WTC11 (cell line): ENCODE measurements around the gene NOL4L. TPM values are rescaled to one million over a fixed set of nuclear protein-coding genes. Genes with fewer than 3 reads are reported as not detected.

Source experiments
- ATAC-seq: fragments of 200-7000 bp; cut with Tn5 transposase; 2 replicates; pipeline ENCODE4 v1.10.0; 2021; ENCODE audit warnings: mild to moderate bottlenecking, moderate library complexity
- CTCF ChIA-PET: fragments of 300-600 bp; sonication (Branson Sonifier 250); formaldehyde crosslinking; loops from one replicate; lab custom pipeline; 2021; ENCODE audit warnings: antibody characterized with exemption; lab: Charles Lee
- POLR2A ChIA-PET: fragments of 350-600 bp; sonication (Branson Sonifier 250); formaldehyde crosslinking; loops from one replicate; lab custom pipeline; 2021; ENCODE audit warnings: antibody characterized with exemption; lab: Charles Lee
- DNase-seq: peaks from one replicate; pipeline ENCODE4 v3.0.0; 2021; ENCODE audit warnings: low spot score
- H3K27ac Mint-ChIP-seq: 2 replicates; pipeline ENCODE4 v1.8.0; 2021; ENCODE audit warnings: mixed read lengths
- H3K27me3 Mint-ChIP-seq: 2 replicates; pipeline ENCODE4 v1.8.0; 2021; ENCODE audit warnings: low read depth, mild to moderate bottlenecking, moderate library complexity, mixed read lengths
- H3K36me3 Mint-ChIP-seq: 2 replicates; pipeline ENCODE4 v1.8.0; 2021; ENCODE audit warnings: mixed read lengths
- H3K4me1 Mint-ChIP-seq: 2 replicates; pipeline ENCODE4 v1.8.0; 2022; ENCODE audit warnings: mixed read lengths
- H3K4me3 Mint-ChIP-seq: 2 replicates; pipeline ENCODE4 v1.8.0; 2021; ENCODE audit warnings: mild to moderate bottlenecking, moderate library complexity, mixed read lengths
- H3K9me3 Mint-ChIP-seq: 2 replicates; pipeline ENCODE4 v1.8.0; 2021; ENCODE audit warnings: mixed read lengths
- CBFB ChIP-seq: sonication (generic); formaldehyde crosslinking; IDR thresholded peaks from 2 replicates; pipeline ENCODE4 v1.8.1; 2022; ENCODE audit warnings: mild to moderate bottlenecking, low read depth, missing genetic modification reagents
- CREB1 ChIP-seq: sonication (generic); formaldehyde crosslinking; IDR thresholded peaks from 2 replicates; pipeline ENCODE4 v1.8.0; 2023; ENCODE audit warnings: mild to moderate bottlenecking, missing genetic modification reagents
- FOXK1 ChIP-seq: sonication (generic); formaldehyde crosslinking; IDR thresholded peaks from 2 replicates; pipeline ENCODE4 v1.8.0; 2022; ENCODE audit warnings: mild to moderate bottlenecking, moderate library complexity, missing genetic modification reagents
- JAZF1 ChIP-seq: fragments of 250-450 bp; sonication (Bioruptor Pico); IDR thresholded peaks from 2 replicates; pipeline ENCODE4 v1.9.0; 2021; ENCODE audit warnings: moderate library complexity, mild to moderate bottlenecking, inconsistent platforms
- PRRX2 ChIP-seq: fragments of 250-450 bp; sonication (Bioruptor Pico); IDR thresholded peaks from 2 replicates; pipeline ENCODE4 v1.8.0; 2021; ENCODE audit warnings: mild to moderate bottlenecking
- TCF7 ChIP-seq: sonication (generic); formaldehyde crosslinking; IDR thresholded peaks from 2 replicates; pipeline ENCODE4 v1.8.0; 2022; ENCODE audit warnings: mild to moderate bottlenecking, low read depth, missing genetic modification reagents, moderate library complexity
- TEAD4 ChIP-seq: sonication (generic); formaldehyde crosslinking; IDR thresholded peaks from 2 replicates; pipeline ENCODE4 v1.8.0; 2022; ENCODE audit warnings: mild to moderate bottlenecking, missing genetic modification reagents
- ZBTB21 ChIP-seq: sonication (generic); formaldehyde crosslinking; IDR thresholded peaks from 2 replicates; pipeline ENCODE4 v1.8.1; 2023; ENCODE audit warnings: mild to moderate bottlenecking, missing genetic modification reagents, borderline replicate concordance
- ZNF121 ChIP-seq: sonication (generic); formaldehyde crosslinking; IDR thresholded peaks from 2 replicates; pipeline ENCODE4 v1.8.0; 2023; ENCODE audit warnings: missing genetic modification reagents
- ZNF138 ChIP-seq: sonication (generic); formaldehyde crosslinking; conservative IDR thresholded peaks from 2 replicates; pipeline ENCODE4 v1.8.1; 2022; ENCODE audit warnings: mild to moderate bottlenecking, moderate library complexity, missing genetic modification reagents
- ZSCAN18 ChIP-seq: fragments of 250-450 bp; sonication (Bioruptor Pico); IDR thresholded peaks from 2 replicates; pipeline ENCODE4 v2.1.2; 2022; ENCODE audit warnings: mild to moderate bottlenecking, moderate library complexity
- total RNA-seq: library from RNA; stranded (reverse); gene quantifications from 3 replicates; pipeline ENCODE4 v1.2.3, GENCODE V29; 2021
- TF ChIP-seq, protein P1 (sequence below): fragments of 250-450 bp; sonication (Bioruptor Pico); IDR thresholded peaks from 2 replicates; pipeline ENCODE4 v1.9.0; 2021; ENCODE audit warnings: mild to moderate bottlenecking, borderline replicate concordance
- TF ChIP-seq, protein P2 (sequence below): fragments of 250-450 bp; sonication (Bioruptor Pico); IDR thresholded peaks from 2 replicates; pipeline ENCODE4 v1.8.0; 2021; ENCODE audit warnings: mild to moderate bottlenecking
- TF ChIP-seq, protein P3 (sequence below): sonication (generic); formaldehyde crosslinking; IDR thresholded peaks from 2 replicates; pipeline ENCODE4 v1.8.0; 2022; ENCODE audit warnings: mild to moderate bottlenecking, missing genetic modification reagents
- TF ChIP-seq, protein P4 (sequence below): sonication (generic); formaldehyde crosslinking; conservative IDR thresholded peaks from 2 replicates; pipeline ENCODE4 v1.8.1; 2022; ENCODE audit warnings: mild to moderate bottlenecking, missing genetic modification reagents
- TF ChIP-seq, protein P5 (sequence below): fragments of 200-600 bp; IDR thresholded peaks from 2 replicates; pipeline ENCODE4 v1.8.0; 2022; ENCODE audit warnings: antibody characterized with exemption
- TF ChIP-seq, protein P6 (sequence below): sonication (generic); formaldehyde crosslinking; IDR thresholded peaks from 2 replicates; pipeline ENCODE4 v1.8.1; 2023; ENCODE audit warnings: mild to moderate bottlenecking, missing genetic modification reagents, borderline replicate concordance

NOL4L gene
- total RNA-seq, 1 experiment from 2014 or later: 29.0 TPM

GRCh38 chr20:32577657-32578056, 7.5 kb downstream of the NOL4L start (continued):
- TF ChIP-seq, protein P1, sequence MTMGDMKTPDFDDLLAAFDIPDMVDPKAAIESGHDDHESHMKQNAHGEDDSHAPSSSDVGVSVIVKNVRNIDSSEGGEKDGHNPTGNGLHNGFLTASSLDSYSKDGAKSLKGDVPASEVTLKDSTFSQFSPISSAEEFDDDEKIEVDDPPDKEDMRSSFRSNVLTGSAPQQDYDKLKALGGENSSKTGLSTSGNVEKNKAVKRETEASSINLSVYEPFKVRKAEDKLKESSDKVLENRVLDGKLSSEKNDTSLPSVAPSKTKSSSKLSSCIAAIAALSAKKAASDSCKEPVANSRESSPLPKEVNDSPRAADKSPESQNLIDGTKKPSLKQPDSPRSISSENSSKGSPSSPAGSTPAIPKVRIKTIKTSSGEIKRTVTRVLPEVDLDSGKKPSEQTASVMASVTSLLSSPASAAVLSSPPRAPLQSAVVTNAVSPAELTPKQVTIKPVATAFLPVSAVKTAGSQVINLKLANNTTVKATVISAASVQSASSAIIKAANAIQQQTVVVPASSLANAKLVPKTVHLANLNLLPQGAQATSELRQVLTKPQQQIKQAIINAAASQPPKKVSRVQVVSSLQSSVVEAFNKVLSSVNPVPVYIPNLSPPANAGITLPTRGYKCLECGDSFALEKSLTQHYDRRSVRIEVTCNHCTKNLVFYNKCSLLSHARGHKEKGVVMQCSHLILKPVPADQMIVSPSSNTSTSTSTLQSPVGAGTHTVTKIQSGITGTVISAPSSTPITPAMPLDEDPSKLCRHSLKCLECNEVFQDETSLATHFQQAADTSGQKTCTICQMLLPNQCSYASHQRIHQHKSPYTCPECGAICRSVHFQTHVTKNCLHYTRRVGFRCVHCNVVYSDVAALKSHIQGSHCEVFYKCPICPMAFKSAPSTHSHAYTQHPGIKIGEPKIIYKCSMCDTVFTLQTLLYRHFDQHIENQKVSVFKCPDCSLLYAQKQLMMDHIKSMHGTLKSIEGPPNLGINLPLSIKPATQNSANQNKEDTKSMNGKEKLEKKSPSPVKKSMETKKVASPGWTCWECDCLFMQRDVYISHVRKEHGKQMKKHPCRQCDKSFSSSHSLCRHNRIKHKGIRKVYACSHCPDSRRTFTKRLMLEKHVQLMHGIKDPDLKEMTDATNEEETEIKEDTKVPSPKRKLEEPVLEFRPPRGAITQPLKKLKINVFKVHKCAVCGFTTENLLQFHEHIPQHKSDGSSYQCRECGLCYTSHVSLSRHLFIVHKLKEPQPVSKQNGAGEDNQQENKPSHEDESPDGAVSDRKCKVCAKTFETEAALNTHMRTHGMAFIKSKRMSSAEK (CRISPR knock-in tag): no peak
- TF ChIP-seq CBFB (CRISPR knock-in tag) (no peak), ZNF121 (CRISPR knock-in tag) (no peak), ZSCAN18 (CRISPR knock-in tag) (no peak), FOXK1 (CRISPR knock-in tag) (no peak)
- TF ChIP-seq, protein P2, sequence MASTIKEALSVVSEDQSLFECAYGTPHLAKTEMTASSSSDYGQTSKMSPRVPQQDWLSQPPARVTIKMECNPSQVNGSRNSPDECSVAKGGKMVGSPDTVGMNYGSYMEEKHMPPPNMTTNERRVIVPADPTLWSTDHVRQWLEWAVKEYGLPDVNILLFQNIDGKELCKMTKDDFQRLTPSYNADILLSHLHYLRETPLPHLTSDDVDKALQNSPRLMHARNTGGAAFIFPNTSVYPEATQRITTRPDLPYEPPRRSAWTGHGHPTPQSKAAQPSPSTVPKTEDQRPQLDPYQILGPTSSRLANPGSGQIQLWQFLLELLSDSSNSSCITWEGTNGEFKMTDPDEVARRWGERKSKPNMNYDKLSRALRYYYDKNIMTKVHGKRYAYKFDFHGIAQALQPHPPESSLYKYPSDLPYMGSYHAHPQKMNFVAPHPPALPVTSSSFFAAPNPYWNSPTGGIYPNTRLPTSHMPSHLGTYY (CRISPR knock-in tag): no peak
- TF ChIP-seq, protein P3, sequence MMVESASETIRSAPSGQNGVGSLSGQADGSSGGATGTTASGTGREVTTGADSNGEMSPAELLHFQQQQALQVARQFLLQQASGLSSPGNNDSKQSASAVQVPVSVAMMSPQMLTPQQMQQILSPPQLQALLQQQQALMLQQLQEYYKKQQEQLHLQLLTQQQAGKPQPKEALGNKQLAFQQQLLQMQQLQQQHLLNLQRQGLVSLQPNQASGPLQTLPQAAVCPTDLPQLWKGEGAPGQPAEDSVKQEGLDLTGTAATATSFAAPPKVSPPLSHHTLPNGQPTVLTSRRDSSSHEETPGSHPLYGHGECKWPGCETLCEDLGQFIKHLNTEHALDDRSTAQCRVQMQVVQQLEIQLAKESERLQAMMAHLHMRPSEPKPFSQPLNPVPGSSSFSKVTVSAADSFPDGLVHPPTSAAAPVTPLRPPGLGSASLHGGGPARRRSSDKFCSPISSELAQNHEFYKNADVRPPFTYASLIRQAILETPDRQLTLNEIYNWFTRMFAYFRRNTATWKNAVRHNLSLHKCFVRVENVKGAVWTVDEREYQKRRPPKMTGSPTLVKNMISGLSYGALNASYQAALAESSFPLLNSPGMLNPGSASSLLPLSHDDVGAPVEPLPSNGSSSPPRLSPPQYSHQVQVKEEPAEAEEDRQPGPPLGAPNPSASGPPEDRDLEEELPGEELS (CRISPR knock-in tag): no peak
- TF ChIP-seq, protein P4, sequence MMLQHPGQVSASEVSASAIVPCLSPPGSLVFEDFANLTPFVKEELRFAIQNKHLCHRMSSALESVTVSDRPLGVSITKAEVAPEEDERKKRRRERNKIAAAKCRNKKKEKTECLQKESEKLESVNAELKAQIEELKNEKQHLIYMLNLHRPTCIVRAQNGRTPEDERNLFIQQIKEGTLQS (CRISPR knock-in tag): no peak

- TF ChIP-seq ZBTB21 (CRISPR knock-in tag): no peak
- TF ChIP-seq, protein P5, sequence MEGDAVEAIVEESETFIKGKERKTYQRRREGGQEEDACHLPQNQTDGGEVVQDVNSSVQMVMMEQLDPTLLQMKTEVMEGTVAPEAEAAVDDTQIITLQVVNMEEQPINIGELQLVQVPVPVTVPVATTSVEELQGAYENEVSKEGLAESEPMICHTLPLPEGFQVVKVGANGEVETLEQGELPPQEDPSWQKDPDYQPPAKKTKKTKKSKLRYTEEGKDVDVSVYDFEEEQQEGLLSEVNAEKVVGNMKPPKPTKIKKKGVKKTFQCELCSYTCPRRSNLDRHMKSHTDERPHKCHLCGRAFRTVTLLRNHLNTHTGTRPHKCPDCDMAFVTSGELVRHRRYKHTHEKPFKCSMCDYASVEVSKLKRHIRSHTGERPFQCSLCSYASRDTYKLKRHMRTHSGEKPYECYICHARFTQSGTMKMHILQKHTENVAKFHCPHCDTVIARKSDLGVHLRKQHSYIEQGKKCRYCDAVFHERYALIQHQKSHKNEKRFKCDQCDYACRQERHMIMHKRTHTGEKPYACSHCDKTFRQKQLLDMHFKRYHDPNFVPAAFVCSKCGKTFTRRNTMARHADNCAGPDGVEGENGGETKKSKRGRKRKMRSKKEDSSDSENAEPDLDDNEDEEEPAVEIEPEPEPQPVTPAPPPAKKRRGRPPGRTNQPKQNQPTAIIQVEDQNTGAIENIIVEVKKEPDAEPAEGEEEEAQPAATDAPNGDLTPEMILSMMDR: 0 out of 2 replicates have a peak, but pooled peaks have one; percentile 21
- TF ChIP-seq, all 79 proteins: peak for 1
- ChIA-PET CTCF (interaction anchor here (1.5 kb wide), 1 partner anchor 55 kb away, joined by 4 read pairs; no protein-coding TSS in a partner anchor), POLR2A (interaction anchor here (0.5 kb wide), 1 partner anchor 940 kb away, joined by 4 read pairs; no protein-coding TSS in a partner anchor)
- peak; percentile 10; the same call in 1 of the 2 replicates for ATAC-seq
- H3K4me3 Mint-ChIP-seq: no peak overlapping the region
- H3K27ac Mint-ChIP-seq: no peak overlapping the region
- no peaks in the 10 kb centered on the region for H3K36me3 Mint-ChIP-seq
- H3K4me1 Mint-ChIP-seq: peaks cover 9% of the 10 kb centered on the region
- peaks cover 4% of the 10 kb centered on the region for H3K27me3 Mint-ChIP-seq
- H3K9me3 Mint-ChIP-seq: no peaks in the 10 kb centered on the region
- no peak for DNase-seq
These were observed 8.1 kb downstream of the NOL4L start for GRCh38 chr20:32577023-32577422.

DNA sequence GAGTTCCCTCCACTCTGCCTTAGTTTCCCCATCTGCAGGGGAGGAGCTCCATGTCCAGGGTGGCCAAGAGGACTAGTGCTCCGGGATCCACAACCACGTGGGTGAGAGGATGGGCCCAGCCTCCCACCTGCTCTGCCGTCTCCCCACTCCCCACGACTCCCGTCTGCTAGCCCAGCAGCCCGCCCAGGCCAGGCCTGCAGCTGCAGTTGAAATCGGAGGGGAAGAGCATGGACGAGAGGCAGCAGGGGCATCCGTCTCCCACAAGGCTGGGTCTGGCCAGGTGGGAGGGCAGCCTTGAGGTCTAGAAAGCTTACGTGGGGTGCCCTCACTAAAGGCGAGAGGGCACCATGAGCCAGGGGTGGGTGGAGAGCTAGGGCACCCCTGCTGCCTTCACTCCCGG, 8.6 kb downstream of the NOL4L start:
- peaks cover 7% of the 10 kb centered on the region for H3K4me1 Mint-ChIP-seq
- H3K27me3 Mint-ChIP-seq: peaks cover 2% of the 10 kb centered on the region
- H3K4me3 Mint-ChIP-seq: no peak overlapping the region
- ATAC-seq (no peak), DNase-seq (no peak)
- no peaks in the 10 kb centered on the region for H3K9me3 Mint-ChIP-seq
- CTCF ChIA-PET: interaction anchor here (0.6 to 1.5 kb wide), 2 partner anchors 41 to 54 kb away, joined by 3 to 4 read pairs; no protein-coding TSS in a partner anchor
- no peak overlapping the region for H3K27ac Mint-ChIP-seq
- no peaks in the 10 kb centered on the region for H3K36me3 Mint-ChIP-seq
- POLR2A ChIA-PET: interaction anchor here (0.5 kb wide), 1 partner anchor 940 kb away, joined by 4 read pairs; no protein-coding TSS in a partner anchor
- TF ChIP-seq ZNF138 (no peak), CREB1 (no peak), TCF7 (no peak), ZBTB21 (CRISPR knock-in tag) (no peak), JAZF1 (no peak), TEAD4 (CRISPR knock-in tag) (no peak), PRRX2 (CRISPR knock-in tag) (no peak)
- TF ChIP-seq, protein P6, sequence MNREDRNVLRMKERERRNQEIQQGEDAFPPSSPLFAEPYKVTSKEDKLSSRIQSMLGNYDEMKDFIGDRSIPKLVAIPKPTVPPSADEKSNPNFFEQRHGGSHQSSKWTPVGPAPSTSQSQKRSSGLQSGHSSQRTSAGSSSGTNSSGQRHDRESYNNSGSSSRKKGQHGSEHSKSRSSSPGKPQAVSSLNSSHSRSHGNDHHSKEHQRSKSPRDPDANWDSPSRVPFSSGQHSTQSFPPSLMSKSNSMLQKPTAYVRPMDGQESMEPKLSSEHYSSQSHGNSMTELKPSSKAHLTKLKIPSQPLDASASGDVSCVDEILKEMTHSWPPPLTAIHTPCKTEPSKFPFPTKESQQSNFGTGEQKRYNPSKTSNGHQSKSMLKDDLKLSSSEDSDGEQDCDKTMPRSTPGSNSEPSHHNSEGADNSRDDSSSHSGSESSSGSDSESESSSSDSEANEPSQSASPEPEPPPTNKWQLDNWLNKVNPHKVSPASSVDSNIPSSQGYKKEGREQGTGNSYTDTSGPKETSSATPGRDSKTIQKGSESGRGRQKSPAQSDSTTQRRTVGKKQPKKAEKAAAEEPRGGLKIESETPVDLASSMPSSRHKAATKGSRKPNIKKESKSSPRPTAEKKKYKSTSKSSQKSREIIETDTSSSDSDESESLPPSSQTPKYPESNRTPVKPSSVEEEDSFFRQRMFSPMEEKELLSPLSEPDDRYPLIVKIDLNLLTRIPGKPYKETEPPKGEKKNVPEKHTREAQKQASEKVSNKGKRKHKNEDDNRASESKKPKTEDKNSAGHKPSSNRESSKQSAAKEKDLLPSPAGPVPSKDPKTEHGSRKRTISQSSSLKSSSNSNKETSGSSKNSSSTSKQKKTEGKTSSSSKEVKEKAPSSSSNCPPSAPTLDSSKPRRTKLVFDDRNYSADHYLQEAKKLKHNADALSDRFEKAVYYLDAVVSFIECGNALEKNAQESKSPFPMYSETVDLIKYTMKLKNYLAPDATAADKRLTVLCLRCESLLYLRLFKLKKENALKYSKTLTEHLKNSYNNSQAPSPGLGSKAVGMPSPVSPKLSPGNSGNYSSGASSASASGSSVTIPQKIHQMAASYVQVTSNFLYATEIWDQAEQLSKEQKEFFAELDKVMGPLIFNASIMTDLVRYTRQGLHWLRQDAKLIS (CRISPR knock-in tag): no peak
